CD4-positive, alpha-beta memory T cell (primary cell): Measurements from ENCODE around the gene GMCL2. TPM values are rescaled to one million over a fixed set of nuclear protein-coding genes. Genes with fewer than 3 reads are reported as not detected.

Experiments
- CTCF ChIA-PET: fragments of 350-600 bp; sonication (Branson Sonifier 250); formaldehyde crosslinking; loops from one replicate; lab custom pipeline; 2021; ENCODE audit warnings: inconsistent platforms; ENCODE audit not compliant: partially characterized antibody; lab: Charles Lee
- POLR2A ChIA-PET: fragments of 350-600 bp; sonication (Branson Sonifier 250); formaldehyde crosslinking; loops from one replicate; lab custom pipeline; 2021; ENCODE audit not compliant: partially characterized antibody; lab: Charles Lee
- DNase-seq, 5 donors: peaks; one replicate each; pipeline versions ENCODE4 v3.0.0 to v3.0.0-alpha.2; 2020 to 2022; ENCODE audit warnings: mixed read lengths in 1 of 5
- H3K27ac ChIP-seq: one replicate; pipeline ENCODE4 v1.7.0; 2013; ENCODE audit warnings: low read depth, low read length
- H3K27me3 ChIP-seq: 2 replicates; pipeline ENCODE4 v1.7.0; 2013; ENCODE audit warnings: mild to moderate bottlenecking, low read length, moderate library complexity; ENCODE audit not compliant: insufficient read depth
- H3K36me3 ChIP-seq: 2 replicates; pipeline ENCODE4 v1.7.0; 2013; ENCODE audit warnings: mild to moderate bottlenecking, low read length, moderate library complexity; ENCODE audit not compliant: insufficient read depth
- H3K4me1 ChIP-seq: 2 replicates; pipeline ENCODE4 v1.7.0; 2013; ENCODE audit warnings: mild to moderate bottlenecking, low read length, moderate library complexity; ENCODE audit not compliant: insufficient read depth
- H3K4me3 ChIP-seq, 2 donors: one replicate each; pipeline ENCODE4 v1.7.0; 2013; ENCODE audit warnings: low read length in 2 of 2, mild to moderate bottlenecking in 1 of 2
- H3K9me3 ChIP-seq, 2 donors: one replicate each; pipeline ENCODE4 v1.7.0; 2013; ENCODE audit warnings: low read length in 2 of 2, control low read depth in 1 of 2; ENCODE audit not compliant: control insufficient read depth in 1 of 2
- H3K27ac Mint-ChIP-seq, 7 donors: one replicate each; pipeline ENCODE4 v1.8.0; 2020 to 2021; ENCODE audit warnings: mixed read lengths in 7 of 7, mild to moderate bottlenecking in 6 of 7, inconsistent platforms in 3 of 7, moderate library complexity in 3 of 7
- H3K27me3 Mint-ChIP-seq, 2 donors: one replicate each; pipeline ENCODE4 v1.8.0; 2020 to 2021; ENCODE audit warnings: mixed read lengths in 2 of 2
- H3K36me3 Mint-ChIP-seq, 2 donors: one replicate each; pipeline ENCODE4 v1.8.0; 2020 to 2021; ENCODE audit warnings: mixed read lengths in 2 of 2, inconsistent platforms in 1 of 2, mild to moderate bottlenecking in 1 of 2
- H3K4me1 Mint-ChIP-seq, 4 donors: one replicate each; pipeline ENCODE4 v1.8.0; 2020 to 2021; ENCODE audit warnings: mixed read lengths in 4 of 4, mild to moderate bottlenecking in 1 of 4
- H3K4me3 Mint-ChIP-seq, 8 donors: one replicate each; pipeline ENCODE4 v1.8.0; 2020 to 2021; ENCODE audit warnings: mixed read lengths in 8 of 8, mild to moderate bottlenecking in 7 of 8, moderate library complexity in 6 of 8, inconsistent platforms in 3 of 8
- H3K9me3 Mint-ChIP-seq, 8 donors: one replicate each; pipeline ENCODE4 v1.8.0; 2020 to 2021; ENCODE audit warnings: mixed read lengths in 8 of 8, mild to moderate bottlenecking in 5 of 8, inconsistent platforms in 3 of 8, moderate library complexity in 1 of 8
- intact Hi-C: fragments of 100-400 bp; cut with micrococcal nuclease; formaldehyde crosslinking; loops from one replicate; pipeline ENCODE4 v1.15.1; 2023
- polyA plus RNA-seq, 2 donors: library from polyadenylated mRNA; unstranded; fragments of 300-500 nt; fragmentation: Illumina TruSeq; gene quantifications; one replicate each; pipeline ENCODE4 v1.2.3, GENCODE V29; 2021
- total RNA-seq, 2 experiments: library from RNA; stranded (reverse); gene quantifications; one replicate each; pipeline ENCODE4 v1.2.3, GENCODE V29; 2021

GMCL2 gene
- total and polyA plus RNA-seq, 4 experiments from 2014 or later = not detected

GRCh38 chr5:178206166-178207101 is 19.3 kb upstream of the GMCL2 start:
- Histone ChIP-seq H3K4me3 (peak overlapping the region; percentile 85 to 98), H3K27ac (peak overlapping the region; percentile 73), H3K27me3 (no peaks in the 10 kb centered on the region), H3K36me3 (peaks cover 49% of the 10 kb centered on the region), H3K4me1 (peaks cover 37% of the 10 kb centered on the region), H3K9me3 (no peaks in the 10 kb centered on the region)
- POLR2A ChIA-PET = interaction anchor here (1.0 to 4.6 kb wide), 6 partner anchors 9 to 90 kb away, joined by 3 to 72 read pairs (median 6); partner anchors contain the start of gene PHYKPL
- peak overlapping the region; percentile 83 to 94 (median 88) for H3K27ac Mint-ChIP-seq
- intact Hi-C loops = no loop called here
- H3K36me3 Mint-ChIP-seq = peaks cover 30 to 64% of the 10 kb centered on the region in 2 donors
- peaks cover 2% of the 10 kb centered on the region in 2 donors for H3K27me3 Mint-ChIP-seq
- peaks cover 0 to 5% (median 0%) of the 10 kb centered on the region in 8 donors for H3K9me3 Mint-ChIP-seq
- peak overlapping the region; percentile 79 to 90 (median 86) for H3K4me3 Mint-ChIP-seq
- CTCF ChIA-PET = interaction anchor here (1.0 to 1.9 kb wide), 3 partner anchors 10 to 85 kb away, joined by 3 to 8 read pairs (median 4); no protein-coding TSS in a partner anchor
- peak; percentile 31 to 48 (median 39) for DNase-seq
- peaks cover 17 to 47% (median 30%) of the 10 kb centered on the region in 4 donors for H3K4me1 Mint-ChIP-seq

DNA sequence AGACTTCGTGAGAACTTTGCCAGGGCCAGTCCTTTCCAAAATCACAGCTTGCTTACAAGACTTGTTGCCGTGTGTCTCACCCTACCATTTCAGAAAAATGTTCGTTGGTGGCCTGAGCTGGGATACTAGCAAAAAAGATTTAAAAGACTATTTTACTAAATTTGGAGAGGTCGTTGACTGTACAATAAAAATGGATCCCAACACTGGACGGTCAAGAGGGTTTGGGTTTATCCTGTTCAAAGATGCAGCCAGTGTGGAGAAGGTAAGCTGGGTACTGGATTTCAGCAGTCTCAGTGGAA is 18.5 kb upstream of the GMCL2 start:
- H3K27ac Mint-ChIP-seq = peak overlapping the region; percentile 83 to 94 (median 88)
- ChIA-PET CTCF (interaction anchor here (1.8 to 1.9 kb wide), 2 partner anchors 11 to 29 kb away, joined by 4 to 8 read pairs; no protein-coding TSS in a partner anchor), POLR2A (interaction anchor here (1.0 to 4.6 kb wide), 4 partner anchors 10 to 33 kb away, joined by 4 to 72 read pairs (median 12); partner anchors contain the start of gene PHYKPL)
- H3K9me3 ChIP-seq = no peaks in the 10 kb centered on the region
- H3K4me1 ChIP-seq = peaks cover 37% of the 10 kb centered on the region
- H3K9me3 Mint-ChIP-seq = peaks cover 0 to 5% (median 0%) of the 10 kb centered on the region in 8 donors
- H3K36me3 Mint-ChIP-seq = peaks cover 27 to 56% of the 10 kb centered on the region in 2 donors
- peaks cover 15 to 47% (median 29%) of the 10 kb centered on the region in 4 donors for H3K4me1 Mint-ChIP-seq
- peak overlapping the region; percentile 85 to 98 for H3K4me3 ChIP-seq
- H3K36me3 ChIP-seq = peaks cover 42% of the 10 kb centered on the region
- DNase-seq = no peak
- peak overlapping the region; percentile 79 to 90 (median 86) for H3K4me3 Mint-ChIP-seq
- peaks cover 2% of the 10 kb centered on the region in 2 donors for H3K27me3 Mint-ChIP-seq
- peak overlapping the region; percentile 73 for H3K27ac ChIP-seq
- H3K27me3 ChIP-seq = no peaks in the 10 kb centered on the region
- intact Hi-C loops = no loop called here

- H3K9me3 ChIP-seq = no peaks in the 10 kb centered on the region
- H3K27ac Mint-ChIP-seq = peak overlapping the region; percentile 83 to 94 (median 88)
- H3K4me1 Mint-ChIP-seq = peaks cover 15 to 47% (median 29%) of the 10 kb centered on the region in 4 donors
- ChIA-PET CTCF (interaction anchor here (1.1 to 1.8 kb wide), 2 partner anchors 29 to 30 kb away, joined by 4 read pairs; no protein-coding TSS in a partner anchor), POLR2A (interaction anchor here (0.8 to 4.6 kb wide), 18 partner anchors 8 to 1418 kb away, joined by 3 to 72 read pairs (median 6); partner anchors contain the start of genes B4GALT7, CLK4, HNRNPH1 and N4BP3)
- H3K4me1 ChIP-seq = peaks cover 37% of the 10 kb centered on the region
- H3K36me3 Mint-ChIP-seq = peaks cover 22 to 51% of the 10 kb centered on the region in 2 donors
- peak; percentile 58 to 75 (median 63) for DNase-seq
- H3K4me3 Mint-ChIP-seq = peak overlapping the region; percentile 79 to 100 (median 94)
- peaks cover 36% of the 10 kb centered on the region for H3K36me3 ChIP-seq
- no peaks in the 10 kb centered on the region for H3K27me3 ChIP-seq
- peak overlapping the region; percentile 85 to 98 for H3K4me3 ChIP-seq
- peak overlapping the region; percentile 73 for H3K27ac ChIP-seq
- peaks cover 2% of the 10 kb centered on the region in 2 donors for H3K27me3 Mint-ChIP-seq
- peaks cover 0 to 5% (median 0%) of the 10 kb centered on the region in 8 donors for H3K9me3 Mint-ChIP-seq
- intact Hi-C loops = loop anchor here (1.0 kb wide), 2 partner anchors 27 to 52 kb away; partner anchors contain the start of genes NHP2 and PHYKPL
Observed at GRCh38 chr5:178204935-178205748, 18.0 kb upstream of the GMCL2 start.

DNA sequence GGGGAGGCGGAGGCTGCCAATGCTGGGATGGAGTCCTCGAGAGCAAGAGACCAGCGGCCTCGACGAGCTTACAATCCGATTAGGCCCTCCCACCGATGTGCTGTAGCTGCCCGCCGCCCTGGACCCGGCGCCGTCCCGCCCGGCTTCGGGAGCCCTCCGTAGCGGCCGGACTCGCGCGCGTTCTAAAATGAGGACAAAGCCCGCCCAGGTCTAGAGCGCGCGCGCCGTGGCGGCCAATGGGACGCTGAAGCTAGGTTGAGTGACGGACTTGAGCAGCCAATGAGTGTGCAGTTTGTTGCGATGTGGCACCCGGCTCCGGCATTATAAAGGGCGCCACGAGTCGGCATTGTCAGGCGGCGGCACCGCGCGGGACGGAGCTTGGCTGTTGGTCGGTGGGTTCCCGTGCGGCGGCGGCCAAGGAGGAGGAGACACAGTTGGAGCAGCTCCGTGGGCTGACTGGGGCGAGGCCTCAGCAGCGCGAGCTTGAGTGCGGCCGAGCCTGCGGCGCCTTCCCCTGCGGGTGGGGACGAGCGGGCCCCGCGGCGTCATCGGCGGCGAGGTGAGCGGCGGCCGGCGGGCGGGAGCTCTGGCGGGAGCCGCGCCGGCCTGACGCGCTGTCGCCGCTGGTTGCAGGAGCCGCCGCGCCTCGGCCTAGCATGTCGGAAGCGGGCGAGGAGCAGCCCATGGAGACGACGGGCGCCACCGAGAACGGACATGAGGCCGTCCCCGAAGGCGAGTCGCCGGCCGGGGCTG is 17.2 kb upstream of the GMCL2 start, which contains the start of gene HNRNPAB:
Gene HNRNPAB (plus strand): TSS at position 352 of the 753 bp plus-strand sequence. CDS start 305 bp downstream, at position 657.
- Histone ChIP-seq H3K36me3 (peaks cover 29% of the 10 kb centered on the region), H3K9me3 (no peaks in the 10 kb centered on the region), H3K27me3 (no peaks in the 10 kb centered on the region), H3K27ac (peak within 1 kb of the TSS; percentile 73), H3K4me1 (peaks cover 37% of the 10 kb centered on the region), H3K4me3 (peak within 1 kb of the TSS; percentile 85 to 98)
- H3K4me3 Mint-ChIP-seq = peak within 1 kb of the TSS; percentile 97 to 100 (median 99)
- H3K27ac Mint-ChIP-seq = peak within 1 kb of the TSS; percentile 97 to 100 (median 99)
- peaks cover 0 to 5% (median 0%) of the 10 kb centered on the region in 8 donors for H3K9me3 Mint-ChIP-seq
- H3K4me1 Mint-ChIP-seq = peaks cover 15 to 46% (median 27%) of the 10 kb centered on the region in 4 donors
- CTCF ChIA-PET = interaction anchor here (1.1 kb wide), 1 partner anchor 30 kb away, joined by 4 read pairs; no protein-coding TSS in a partner anchor
- H3K36me3 Mint-ChIP-seq = peaks cover 18 to 43% of the 10 kb centered on the region in 2 donors
- H3K27me3 Mint-ChIP-seq = peaks cover 2% of the 10 kb centered on the region in 2 donors
- POLR2A ChIA-PET = interaction anchor here (0.7 to 4.6 kb wide), 17 partner anchors 9 to 1419 kb away, joined by 3 to 72 read pairs (median 6); partner anchors contain the start of genes B4GALT7, CLK4, HNRNPH1 and N4BP3
- intact Hi-C loops = loop anchor here (1.0 kb wide), 2 partner anchors 28 to 51 kb away; partner anchors contain the start of genes NHP2 and PHYKPL
- DNase-seq = peak; percentile 94 to 95 (median 95)

DNA sequence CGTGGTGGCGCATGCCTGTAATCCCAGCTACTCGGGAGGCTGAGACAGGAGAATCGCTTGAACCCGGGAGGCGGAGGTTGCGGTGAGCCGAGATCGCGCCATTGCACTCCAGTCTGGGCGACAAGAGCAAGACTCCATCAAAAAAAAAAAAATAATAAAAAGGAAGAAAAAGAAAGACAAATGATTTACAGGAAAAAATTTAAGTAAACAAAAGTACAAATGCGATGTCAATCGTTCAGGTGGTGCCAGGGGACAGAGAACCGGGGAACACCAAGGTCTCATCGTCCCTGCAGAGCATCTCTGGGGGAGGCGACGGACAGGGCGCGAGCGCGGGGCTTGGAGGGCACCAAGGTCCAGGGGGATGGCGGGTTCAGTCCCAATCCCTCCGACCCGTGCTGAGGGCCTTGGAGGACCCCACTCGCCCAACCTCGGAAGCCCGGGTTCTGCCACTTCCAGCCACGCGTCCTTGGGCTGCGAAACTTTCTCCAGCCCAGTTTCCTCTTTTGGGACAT is 16.6 kb upstream of the GMCL2 start:
- H3K4me3 ChIP-seq = peak overlapping the region; percentile 57 to 98
- Mint-ChIP-seq H3K36me3 (peaks cover 12 to 36% of the 10 kb centered on the region in 2 donors), H3K27me3 (peaks cover 2% of the 10 kb centered on the region in 2 donors), H3K4me3 (peak overlapping the region; percentile 97 to 100 (median 99)), H3K9me3 (peaks cover 0 to 5% (median 0%) of the 10 kb centered on the region in 8 donors), H3K27ac (peak overlapping the region; percentile 60 to 100 (median 80)), H3K4me1 (peaks cover 15 to 40% (median 23%) of the 10 kb centered on the region in 4 donors)
- ChIA-PET POLR2A (interaction anchor here (0.7 to 4.6 kb wide), 16 partner anchors 10 to 1420 kb away, joined by 3 to 72 read pairs (median 6); partner anchors contain the start of genes B4GALT7, CLK4, HNRNPH1 and N4BP3), CTCF (interaction anchor here (1.1 kb wide), 1 partner anchor 31 kb away, joined by 4 read pairs; no protein-coding TSS in a partner anchor)
- H3K9me3 ChIP-seq = no peaks in the 10 kb centered on the region
- no peak for DNase-seq
- H3K36me3 ChIP-seq = peaks cover 22% of the 10 kb centered on the region
- intact Hi-C loops = loop anchor here (1.0 kb wide), 2 partner anchors 29 to 50 kb away; partner anchors contain the start of genes NHP2 and PHYKPL
- H3K27ac ChIP-seq = peak overlapping the region; percentile 73
- H3K4me1 ChIP-seq = peaks cover 34% of the 10 kb centered on the region
- H3K27me3 ChIP-seq = no peaks in the 10 kb centered on the region
